GM21526 (cell line): ENCODE measurements around the gene DHRS12.

Experiments used
- ATAC-seq: cut with Tn5 transposase; IDR thresholded peaks from one replicate; pipeline ENCODE4 v1.9.1; 2021; ENCODE audit warnings: moderate library complexity; ENCODE audit not compliant: unreplicated experiment, low FRiP score

The DHRS12 gene

GRCh38 chr13:51733374-51734298, 70.3 kb downstream of the DHRS12 start:
- no peak for ATAC-seq

GRCh38 chr13:51731759-51732158, 72.2 kb downstream of the DHRS12 start:
- ATAC-seq, result no peak

DNA sequence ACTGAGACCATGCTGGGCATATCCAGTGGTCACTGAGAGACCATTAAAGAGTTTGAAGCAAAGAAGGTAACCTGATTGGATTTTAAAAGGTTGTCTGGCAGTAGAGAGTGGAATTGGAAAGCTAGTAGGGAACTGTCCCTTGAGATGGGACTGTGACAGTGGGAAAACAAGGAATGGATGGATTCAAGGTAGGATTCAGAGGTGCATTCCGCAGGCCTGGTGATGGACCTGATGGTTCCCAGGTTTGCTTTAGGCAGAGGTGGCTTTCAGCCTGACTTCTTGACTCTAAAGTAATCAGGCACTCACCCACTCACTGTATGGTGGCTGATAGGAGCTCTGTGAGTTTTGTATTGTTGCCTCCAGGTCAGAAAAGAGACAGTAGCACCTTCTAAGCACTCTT, 73.0 kb downstream of the DHRS12 start:
- no peak for ATAC-seq

DNA sequence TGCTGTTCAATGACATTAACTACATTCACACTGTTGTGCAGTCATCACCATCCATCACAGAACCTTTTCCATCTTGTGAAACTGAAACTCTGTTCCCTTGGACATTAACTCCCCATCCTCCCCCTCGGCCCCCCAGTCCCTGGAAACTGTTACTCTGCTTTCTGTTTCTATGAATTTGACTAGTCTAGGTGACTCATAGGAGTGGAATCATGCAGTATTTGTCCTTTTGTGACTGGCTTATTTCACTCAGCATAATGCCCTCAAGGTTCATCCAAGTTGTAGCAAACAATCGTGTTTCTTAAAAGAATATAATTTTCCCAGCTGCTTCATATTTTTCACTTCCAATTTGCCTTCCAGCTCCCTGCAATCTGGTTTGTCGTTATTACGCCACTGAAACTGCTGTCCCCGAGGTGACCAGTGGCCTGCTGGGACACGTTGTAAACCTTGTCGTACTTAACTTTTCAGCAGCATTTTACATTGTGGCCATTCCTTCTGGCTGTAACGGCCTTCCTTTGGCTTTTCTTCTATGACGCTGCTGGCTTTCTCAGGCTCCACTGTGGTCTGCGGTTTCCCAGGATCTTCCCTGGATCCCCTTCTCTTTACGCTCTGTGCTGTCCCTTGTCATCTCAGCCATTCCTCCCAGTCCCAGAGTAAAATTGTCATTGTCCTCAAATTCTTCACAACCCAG, 74.0 kb downstream of the DHRS12 start:
- ATAC-seq, result no peak

GRCh38 chr13:51728972-51729371, 75.0 kb downstream of the DHRS12 start:
- no peak for ATAC-seq

- ATAC-seq, result no peak
Measured at GRCh38 chr13:51728275-51728673, 75.7 kb downstream of the DHRS12 start.

DNA sequence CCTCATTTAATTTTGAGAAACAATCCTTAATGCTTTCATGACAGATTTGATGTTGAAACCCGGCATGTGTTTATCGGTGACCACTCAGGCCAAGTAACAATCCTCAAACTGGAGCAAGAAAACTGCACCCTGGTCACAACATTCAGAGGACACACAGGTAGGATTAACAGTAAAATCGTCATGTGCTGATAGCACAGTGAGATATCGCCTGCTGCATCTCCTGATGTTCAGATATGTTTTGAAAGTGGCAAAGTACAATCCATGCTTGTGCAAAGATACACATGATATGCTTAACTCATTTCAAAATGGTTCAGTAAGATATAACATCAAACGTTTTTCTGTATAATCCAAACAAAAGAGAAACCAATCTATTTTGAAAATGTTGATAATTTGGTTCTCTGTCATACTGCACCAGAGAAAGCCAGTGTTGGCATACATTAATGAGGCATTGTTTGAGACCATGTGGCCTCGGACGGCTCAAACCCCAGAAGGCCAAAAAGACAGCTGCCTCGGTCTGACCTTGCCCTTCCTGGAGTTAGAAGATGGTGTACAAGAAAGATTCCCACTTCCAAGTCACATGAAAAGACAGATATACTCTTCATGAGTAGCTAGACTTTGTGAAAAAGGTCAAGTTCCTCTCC, 76.2 kb downstream of the DHRS12 start:
- no peak for ATAC-seq

DNA sequence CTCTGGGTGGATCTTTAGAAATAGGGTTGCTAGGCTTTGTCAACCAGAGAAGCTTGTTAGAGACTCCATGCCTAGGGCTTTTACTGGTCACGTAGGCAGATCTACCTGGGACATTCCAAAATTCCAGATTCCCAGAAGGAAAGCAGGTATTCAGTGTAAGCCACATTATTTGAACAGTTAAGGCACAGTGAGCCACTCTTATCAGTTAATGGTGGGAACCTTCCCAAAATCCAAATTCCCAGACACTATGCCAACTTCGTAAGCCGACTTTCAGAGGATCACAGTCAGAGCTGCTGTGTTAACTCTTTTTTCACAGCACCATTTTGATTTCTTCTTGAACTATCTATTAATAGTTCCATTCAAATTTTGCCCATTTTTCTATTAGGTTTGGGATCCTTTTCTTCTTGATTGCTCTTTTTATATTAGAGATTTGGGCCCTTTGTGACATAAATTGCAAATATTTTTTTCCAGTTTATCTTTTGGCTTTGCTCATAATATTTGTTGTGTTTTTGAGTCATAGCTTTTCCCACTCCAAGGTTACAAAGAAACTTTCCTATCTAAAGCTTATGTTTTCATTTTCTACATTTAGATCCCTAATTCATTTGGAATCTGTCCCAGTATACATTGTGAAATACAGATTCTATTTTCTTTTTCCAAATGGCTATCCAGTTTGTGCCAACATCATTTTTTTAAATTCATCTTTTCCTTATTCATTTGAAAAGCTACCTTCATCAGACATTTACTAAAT, 77.3 kb downstream of the DHRS12 start:
- ATAC-seq, result no peak

- no peak for ATAC-seq
Measured at GRCh38 chr13:51724721-51725120, 79.2 kb downstream of the DHRS12 start.

- ATAC-seq, result no peak
Measured at GRCh38 chr13:51723529-51723928, 80.4 kb downstream of the DHRS12 start.

DNA sequence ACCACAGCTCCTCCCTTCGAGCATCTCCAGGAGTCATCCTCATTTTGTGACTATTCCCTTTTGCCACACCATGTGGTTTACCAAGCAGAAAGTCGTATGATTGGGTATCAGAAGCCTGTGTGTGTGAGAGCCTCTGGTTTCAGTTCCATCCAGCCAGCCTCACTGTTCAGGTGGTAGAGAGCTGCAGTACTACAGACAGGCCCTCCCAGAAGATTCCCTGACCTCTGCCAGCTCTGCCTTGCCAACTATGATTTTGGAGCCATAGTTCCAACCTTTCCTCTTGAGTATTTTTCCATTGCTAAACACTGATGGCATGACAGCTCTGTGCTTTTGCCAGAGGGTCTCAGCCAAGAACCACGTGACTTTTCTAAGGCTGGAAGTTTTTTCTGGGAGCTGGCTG, 82.5 kb downstream of the DHRS12 start:
- ATAC-seq, result peak; percentile 83

GRCh38 chr13:51719394-51719793, 84.6 kb downstream of the DHRS12 start:
- no peak for ATAC-seq
